NCI-H1417 (cell line): Measurements from ENCODE around the gene SYNE2.

Source experiments
- DNase-seq, 3 experiments: peaks; one replicate each; lab custom pipeline; 2025; lab: John Stamatoyannopoulos, UW

The SYNE2 gene

GRCh38 chr14:64247195-64247594, 394.4 kb downstream of the SYNE2 start:
- no peak for DNase-seq

DNA sequence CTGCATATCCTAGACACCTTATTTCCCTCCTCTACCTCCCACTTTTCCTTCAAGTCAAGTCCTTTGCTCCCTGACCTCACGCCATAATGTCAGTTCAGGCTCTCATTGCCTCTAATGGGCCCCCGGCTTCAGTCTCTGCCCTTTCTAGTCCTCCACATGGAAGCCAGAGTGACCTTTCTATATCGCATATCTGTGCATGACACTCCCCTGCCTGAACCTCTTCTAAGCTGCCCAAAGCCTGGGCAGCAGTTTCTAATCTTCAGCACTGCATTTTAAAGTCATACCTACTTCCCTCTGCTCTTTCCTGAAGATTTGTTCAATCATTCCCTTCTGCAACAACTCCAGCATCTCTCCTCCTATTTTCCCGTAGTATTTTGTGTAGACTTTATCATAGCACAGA, 395.9 kb downstream of the SYNE2 start:
- DNase-seq, result no peak

DNA sequence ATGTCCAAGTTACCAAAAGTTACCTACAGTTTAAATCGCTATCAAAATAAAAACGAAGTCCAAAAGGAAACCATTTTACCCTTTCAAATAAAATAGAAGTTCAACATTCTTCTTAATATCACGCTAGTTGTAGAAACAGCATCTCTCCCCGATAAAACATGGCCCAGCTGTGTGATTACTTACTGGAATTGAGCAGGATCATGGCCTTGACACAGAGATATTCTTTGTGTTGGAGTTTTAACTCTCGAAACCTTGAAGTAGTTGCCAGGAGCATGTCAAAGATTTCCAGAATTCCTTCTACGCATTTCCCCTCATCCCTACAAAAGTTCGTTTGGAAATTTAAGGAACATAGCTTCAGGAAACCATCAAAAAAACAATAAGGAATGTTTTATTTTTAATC, 396.6 kb downstream of the SYNE2 start:
- no peak for DNase-seq

DNA sequence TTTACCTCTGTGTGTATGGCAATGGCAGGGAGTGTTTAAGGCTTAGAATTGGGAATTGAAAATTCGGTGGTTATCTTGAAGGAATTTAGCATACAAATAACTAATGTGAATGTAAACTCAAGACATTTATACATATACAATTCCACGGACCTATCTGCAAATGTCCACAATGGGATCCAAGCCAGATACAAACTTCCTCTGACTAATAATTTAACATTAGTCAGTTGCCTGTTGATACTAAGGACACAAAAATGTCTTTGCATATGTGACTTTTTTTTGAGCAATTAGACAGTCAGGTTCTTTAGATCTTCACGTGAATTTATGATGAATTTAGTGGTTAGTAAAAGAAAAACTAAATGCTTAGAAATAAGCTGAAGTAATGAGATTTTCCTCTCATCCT, 400.9 kb downstream of the SYNE2 start:
- no peak for DNase-seq

DNA sequence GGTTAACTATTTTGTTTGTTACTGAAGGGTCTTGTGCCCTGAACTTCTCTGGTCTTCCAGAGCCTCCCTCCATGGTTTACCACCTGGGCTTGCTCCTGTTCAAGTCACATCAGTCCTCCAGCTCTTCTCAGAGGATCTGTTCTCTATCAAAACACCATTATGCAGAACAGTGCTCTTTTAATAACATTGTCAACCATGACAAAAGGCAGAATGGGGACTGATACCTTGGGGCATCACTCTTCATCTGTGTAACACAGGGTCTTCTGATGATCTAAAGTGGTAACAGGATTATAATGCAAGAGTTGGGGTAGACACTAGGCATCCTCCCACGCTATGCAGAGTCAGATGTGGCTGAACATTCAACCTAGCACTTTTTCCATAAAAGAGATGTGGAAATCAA, 403.0 kb downstream of the SYNE2 start:
- DNase-seq, result no peak

DNA sequence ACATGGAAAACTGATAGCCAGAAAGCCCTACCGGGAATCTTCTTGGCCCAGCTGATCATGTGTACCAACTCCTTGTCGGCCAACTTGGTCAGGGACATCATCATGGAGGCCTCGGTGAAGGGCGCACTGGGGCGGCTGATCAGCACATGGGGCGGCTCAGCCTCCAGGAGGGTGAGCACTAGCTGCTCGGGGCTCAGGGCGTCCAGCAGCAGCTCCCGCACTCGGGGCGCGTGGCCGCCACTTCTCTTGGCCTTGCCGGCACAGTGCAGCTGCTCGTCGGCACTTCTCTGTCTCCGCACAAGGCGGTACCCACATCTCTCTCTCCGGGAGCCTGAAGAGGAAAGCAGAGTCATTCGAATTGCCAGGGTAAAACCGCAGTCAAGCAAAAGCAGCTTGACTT, 407.6 kb downstream of the SYNE2 start:
- DNase-seq, result no peak

- DNase-seq, result no peak
Observed at GRCh38 chr14:64265222-64265621, 412.4 kb downstream of the SYNE2 start.

DNA sequence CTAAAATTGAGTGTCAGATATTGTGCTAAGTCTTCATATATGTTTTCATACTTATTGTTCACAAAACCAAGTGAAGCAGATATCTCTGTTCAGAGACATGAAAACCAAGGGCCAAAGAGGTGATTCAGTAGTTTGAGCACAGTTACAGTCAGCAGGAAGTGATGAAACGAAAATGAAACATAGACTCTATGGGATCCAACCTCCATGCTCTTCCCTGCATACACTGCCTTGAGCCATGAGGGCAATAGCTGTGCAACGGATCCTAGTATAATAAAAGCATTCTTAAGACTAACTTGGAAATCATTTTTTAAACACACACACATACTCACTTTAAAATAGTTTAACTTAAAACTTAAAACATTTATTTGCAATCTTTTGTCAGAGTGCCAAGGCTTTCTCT, 413.4 kb downstream of the SYNE2 start:
- no peak for DNase-seq

DNA sequence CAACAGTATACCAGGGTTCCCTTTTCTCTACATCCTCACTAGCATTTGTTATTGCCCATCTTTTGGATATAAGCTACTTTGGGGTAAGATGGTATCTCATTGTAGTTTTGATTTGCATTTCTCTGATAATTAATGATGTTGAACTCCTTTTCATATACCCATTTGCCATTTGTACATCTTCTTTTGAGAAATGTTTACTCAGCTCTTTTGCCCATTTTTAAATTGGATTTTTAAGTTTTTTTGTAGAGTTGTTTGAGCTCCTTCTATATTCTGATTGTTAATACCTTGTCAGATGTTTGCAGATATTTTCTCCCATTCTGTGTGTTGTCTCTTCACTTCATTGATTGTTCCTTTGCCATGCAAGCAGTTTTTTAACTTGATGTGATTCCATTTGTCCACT, 419.2 kb downstream of the SYNE2 start:
- no peak for DNase-seq
